Measurements from ENCODE around the gene PRMT2. TPM values are rescaled to one million over a fixed set of nuclear protein-coding genes. Genes with fewer than 3 reads are reported as not detected.
A peak's percentile ranks its signal among the peaks of the same experiment; 100 is the strongest.

The PRMT2 gene
- polyA plus RNA-seq, 2 of the 4 experiments (the other 2 are of a cell fraction), result 69.2 to 75.1 TPM

GRCh38 chr21:46665566-46665965, 30.1 kb downstream of the PRMT2 start:
- Histone ChIP-seq H3K27ac (no peak overlapping the region), H3K4me1 (no peaks in the 10 kb centered on the region), H3K9me3 (no peaks in the 10 kb centered on the region), H3K4me2 (no peak overlapping the region), H3K4me3 (no peak overlapping the region)
- ChIA-PET POLR2A (no interaction called here), CTCF (no interaction called here)
- DNase-seq (ENCODE audit: low read depth in 1 of 2, low spot score in 1 of 2) (no peak), FAIRE-seq (no peak), ATAC-seq (no peak)
- 88% methylated on average over 3 of the region's 3 CpGs for WGBS (ENCODE audit: missing lambda C conversion rate)
- TF ChIP-seq HES2 (IDR thresholded peaks at IDR 0.05), result no peak
- TF ChIP-seq TFCP2L1 (CRISPR knock-in tag; IDR thresholded peaks at IDR 0.05), result no peak
- no peak for TF ChIP-seq RNF2 (IDR thresholded peaks at IDR 0.05; ENCODE audit: borderline replicate concordance, low read depth)
- no peak for TF ChIP-seq HOXA7 (CRISPR knock-in tag; IDR thresholded peaks at IDR 0.05)
- no peak for TF ChIP-seq ZC3H11A (IDR thresholded peaks at IDR 0.05)
- no peak for TF ChIP-seq EP300 (IDR thresholded peaks at IDR 0.05)
- TF ChIP-seq BHLHE40 (IDR thresholded peaks at IDR 0.05; ENCODE audit: low read depth, low read length), result no peak
- no peak for TF ChIP-seq RAD21 (conservative IDR thresholded peaks at IDR 0.05 in 1 of 2, IDR thresholded peaks at IDR 0.05 in 1 of 2)
- no peak for TF ChIP-seq CHD4 (IDR thresholded peaks at IDR 0.05; ENCODE audit: borderline replicate concordance)
- TF ChIP-seq CBX8 (IDR thresholded peaks at IDR 0.05), result no peak
- no peak for TF ChIP-seq FOXS1 (CRISPR knock-in tag; IDR thresholded peaks at IDR 0.05)
- TF ChIP-seq SREBF2 (IDR thresholded peaks at IDR 0.05), result no peak
- TF ChIP-seq HOXB5 (CRISPR knock-in tag; IDR thresholded peaks at IDR 0.05), result no peak
- no peak for TF ChIP-seq MAFK (IDR thresholded peaks at IDR 0.05; ENCODE audit: partially characterized antibody)

- ATAC-seq (peak; percentile 81 to 82), FAIRE-seq (no peak), DNase-seq (ENCODE audit: low read depth in 1 of 2, low spot score in 1 of 2) (peak in 1 of 2 experiments; percentile 45)
- H3K9me3 ChIP-seq, result no peaks in the 10 kb centered on the region
- WGBS (ENCODE audit: missing lambda C conversion rate), result 45% methylated on average over 8 of the region's 53 CpGs
- ChIA-PET POLR2A (no interaction called here), CTCF (interaction anchor here (1.5 kb wide), 1 partner anchor 11 kb away, joined by 5 read pairs; no protein-coding TSS in a partner anchor)
- TF ChIP-seq ZSCAN20 (CRISPR knock-in tag; IDR thresholded peaks at IDR 0.05) (no peak), RNF2 (IDR thresholded peaks at IDR 0.05; ENCODE audit: borderline replicate concordance, low read depth) (no peak), BCL3 (IDR thresholded peaks at IDR 0.05) (no peak), ZNF302 (CRISPR knock-in tag; IDR thresholded peaks at IDR 0.05) (no peak), BHLHE40 (IDR thresholded peaks at IDR 0.05; ENCODE audit: low read depth, low read length) (no peak), GATA3 (IDR thresholded peaks at IDR 0.05; ENCODE audit: borderline replicate concordance) (no peak), USF2 (IDR thresholded peaks at IDR 0.05) (no peak), MAZ (IDR thresholded peaks at IDR 0.05; ENCODE audit: borderline replicate concordance, low read depth, low read length) (no peak), ESRRA (IDR thresholded peaks at IDR 0.05; ENCODE audit: borderline replicate concordance, low read length) (no peak), ZC3H11A (IDR thresholded peaks at IDR 0.05) (no peak), MYC (IDR thresholded peaks at IDR 0.05; ENCODE audit: borderline replicate concordance, low read length) (no peak), EHF (CRISPR knock-in tag; IDR thresholded peaks at IDR 0.05) (no peak), RAD21 (conservative IDR thresholded peaks at IDR 0.05 in 1 of 2, IDR thresholded peaks at IDR 0.05 in 1 of 2) (no peak), CHD4 (IDR thresholded peaks at IDR 0.05; ENCODE audit: borderline replicate concordance) (no peak), KDM1A (IDR thresholded peaks at IDR 0.05; ENCODE audit: low read depth) (no peak), ATOH8 (CRISPR knock-in tag; IDR thresholded peaks at IDR 0.05; ENCODE audit: low read depth) (no peak), ZFP36 (IDR thresholded peaks at IDR 0.05; ENCODE audit: borderline replicate concordance, partially characterized antibody) (no peak), SREBF2 (IDR thresholded peaks at IDR 0.05) (no peak)
- peak overlapping the region; percentile 57 for H3K4me3 ChIP-seq
- no peaks in the 10 kb centered on the region for H3K4me1 ChIP-seq
- H3K27ac ChIP-seq, result peak overlapping the region; percentile 48 to 90
- H3K4me2 ChIP-seq, result peak overlapping the region; percentile 71
These were observed 31.7 kb downstream of the PRMT2 start for GRCh38 chr21:46666941-46667740.

All from A549 (cell line).